Gastrocnemius medialis (tissue), 4 donors: Measurements from ENCODE around the gene FOXL1.

Source experiments
- POLR2A ChIP-seq, 2 donors: fragments of 450-650 bp; IDR thresholded peaks; one replicate each; pipeline ENCODE4 v1.6.1; 2017; ENCODE audit warnings: antibody characterized with exemption in 2 of 2, mild to moderate bottlenecking in 2 of 2, moderate library complexity in 2 of 2
- TF ChIP-seq, protein P1 (sequence below), 5 experiments: fragments of 450-650 bp in 3 of 5; fragments of 200-600 bp in 2 of 5; sonication (generic) in 2 of 5; IDR thresholded peaks in 4 of 5; conservative IDR thresholded peaks in 1 of 5; 1 replicate in 4 of 5; 2 replicates in 1 of 5; pipeline ENCODE4 v1.5.1; 2016 to 2019; ENCODE audit warnings: antibody characterized with exemption in 5 of 5, mild to moderate bottlenecking in 3 of 5, moderate library complexity in 3 of 5

DNA sequence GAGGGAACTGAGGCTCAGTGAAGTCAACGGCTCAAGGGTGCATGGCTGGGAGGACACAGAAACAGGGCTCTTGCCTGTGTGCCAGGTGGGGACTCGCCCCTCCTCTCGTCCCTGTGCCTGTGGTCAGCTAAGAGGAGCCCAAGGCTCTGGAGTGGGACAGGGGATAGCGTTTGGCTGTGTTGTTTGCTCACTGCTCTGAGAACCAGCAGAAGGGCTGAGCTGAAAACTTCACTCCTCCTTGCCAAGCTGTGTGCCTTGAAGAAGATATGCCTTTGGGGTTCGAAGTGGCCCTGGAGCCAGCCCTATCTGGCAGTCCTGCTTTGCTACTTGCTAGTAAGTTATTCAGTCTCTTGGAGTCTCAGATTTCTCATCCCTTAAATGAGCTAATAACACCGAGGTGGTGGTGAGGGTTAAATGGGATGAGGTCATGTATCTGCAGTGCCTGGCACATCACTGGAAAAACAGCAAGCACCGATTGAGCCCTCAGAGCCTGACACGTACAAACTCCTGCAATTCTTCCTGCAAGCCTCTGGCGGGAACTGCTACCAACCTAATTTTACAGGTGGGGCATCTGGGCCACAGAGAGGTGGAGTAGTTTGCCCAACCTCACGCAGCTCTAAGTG is 17.7 kb downstream of the FOXL1 start:
- TF ChIP-seq, protein P1, sequence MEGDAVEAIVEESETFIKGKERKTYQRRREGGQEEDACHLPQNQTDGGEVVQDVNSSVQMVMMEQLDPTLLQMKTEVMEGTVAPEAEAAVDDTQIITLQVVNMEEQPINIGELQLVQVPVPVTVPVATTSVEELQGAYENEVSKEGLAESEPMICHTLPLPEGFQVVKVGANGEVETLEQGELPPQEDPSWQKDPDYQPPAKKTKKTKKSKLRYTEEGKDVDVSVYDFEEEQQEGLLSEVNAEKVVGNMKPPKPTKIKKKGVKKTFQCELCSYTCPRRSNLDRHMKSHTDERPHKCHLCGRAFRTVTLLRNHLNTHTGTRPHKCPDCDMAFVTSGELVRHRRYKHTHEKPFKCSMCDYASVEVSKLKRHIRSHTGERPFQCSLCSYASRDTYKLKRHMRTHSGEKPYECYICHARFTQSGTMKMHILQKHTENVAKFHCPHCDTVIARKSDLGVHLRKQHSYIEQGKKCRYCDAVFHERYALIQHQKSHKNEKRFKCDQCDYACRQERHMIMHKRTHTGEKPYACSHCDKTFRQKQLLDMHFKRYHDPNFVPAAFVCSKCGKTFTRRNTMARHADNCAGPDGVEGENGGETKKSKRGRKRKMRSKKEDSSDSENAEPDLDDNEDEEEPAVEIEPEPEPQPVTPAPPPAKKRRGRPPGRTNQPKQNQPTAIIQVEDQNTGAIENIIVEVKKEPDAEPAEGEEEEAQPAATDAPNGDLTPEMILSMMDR (IDR thresholded peaks at IDR 0.05 in 4 of 5, conservative IDR thresholded peaks at IDR 0.05 in 1 of 5) = no peak
- no peak for TF ChIP-seq POLR2A (IDR thresholded peaks at IDR 0.05)
